ENCODE data around the gene P2RX6.

- TF ChIP-seq CTCF (optimal IDR thresholded peaks at IDR 0.05 in 1 of 3, IDR thresholded peaks at IDR 0.05 in 1 of 3, conservative IDR thresholded peaks at IDR 0.05 in 1 of 3; ENCODE audit: extremely low read depth in 1 of 3, insufficient read depth in 2 of 3, low read length in 3 of 3) (no peak), EZH2 (IDR thresholded peaks at IDR 0.05; ENCODE audit: low read length) (no peak)
Observed at GRCh38 chr22:20988573-20989322, 26.2 kb upstream of the P2RX6 start.
